Heart left ventricle (tissue), 13 donors: ENCODE measurements around the gene MPG.

ENCODE experiments used
- POLR2A ChIP-seq, 2 donors: fragments of 450-650 bp; IDR thresholded peaks; one replicate each; pipeline ENCODE4 v1.6.1; 2017; ENCODE audit warnings: antibody characterized with exemption in 2 of 2, mild to moderate bottlenecking in 2 of 2, moderate library complexity in 2 of 2
- TF ChIP-seq, protein P1 (sequence below), 12 donors: fragments of 200-600 bp; sonication (generic) in 4 of 12; IDR thresholded peaks; one replicate each; pipeline versions ENCODE4 v1.5.0 to v1.8.0; 2018 to 2022; ENCODE audit warnings: antibody characterized with exemption in 12 of 12, mild to moderate bottlenecking in 5 of 12
- donor health status: ischemic (EF 13 %, LVEDD 7.1; RV severe dilation, severe dysfunction).
- donor health status: DM: no; HTN: yes; CAD: no.
- donor health status: DM: no; HTN: no; CAD: no.
- donor health status: ischemic (EF 25% LVEDD 6.9; RV normal size, moderate dysfunction).
- donor health status: ischemic (EF 25% LVEDD 5.7; RV mildly dilated, moderate dysfunction).
- donor health status: ischemic (EF 35%, LVEDD 5.7; RV mildly dilated, moderate dysfunction).
- donor health status: nonischemic (EF 11% LVEDD 7.7; RV severe dilation, severe dysfunction).
- donor health status: DM: yes; HTN: yes; CAD: no.
- donor health status: PGD.
- donor health status: ischemic (EF 29% LVEDD 5.4; RV normal size, mild dysfunction).
- donor health status: nonischemic (EF 23%, LVEDD 6.1; RV moderate dilation, normal function).

DNA sequence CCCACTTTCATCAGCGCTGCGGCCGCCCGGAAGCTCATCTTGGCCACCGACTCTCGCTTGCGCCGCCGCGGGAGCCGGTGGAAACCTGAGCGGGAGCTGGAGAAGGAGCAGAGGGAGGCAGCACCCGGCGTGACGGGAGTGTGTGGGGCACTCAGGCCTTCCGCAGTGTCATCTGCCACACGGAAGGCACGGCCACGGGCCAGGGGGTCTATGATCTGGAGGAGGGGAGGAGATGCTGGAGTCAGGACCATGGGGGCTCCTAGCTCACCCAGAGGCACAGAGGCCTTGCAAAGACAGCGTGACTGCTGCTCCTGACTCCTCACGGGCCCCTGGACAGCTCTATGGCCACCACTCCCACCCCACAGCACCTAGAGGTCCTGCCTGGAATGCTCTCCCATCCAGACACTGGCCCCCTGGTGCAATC, 15.0 kb upstream of the MPG start:
- TF ChIP-seq, protein P1, sequence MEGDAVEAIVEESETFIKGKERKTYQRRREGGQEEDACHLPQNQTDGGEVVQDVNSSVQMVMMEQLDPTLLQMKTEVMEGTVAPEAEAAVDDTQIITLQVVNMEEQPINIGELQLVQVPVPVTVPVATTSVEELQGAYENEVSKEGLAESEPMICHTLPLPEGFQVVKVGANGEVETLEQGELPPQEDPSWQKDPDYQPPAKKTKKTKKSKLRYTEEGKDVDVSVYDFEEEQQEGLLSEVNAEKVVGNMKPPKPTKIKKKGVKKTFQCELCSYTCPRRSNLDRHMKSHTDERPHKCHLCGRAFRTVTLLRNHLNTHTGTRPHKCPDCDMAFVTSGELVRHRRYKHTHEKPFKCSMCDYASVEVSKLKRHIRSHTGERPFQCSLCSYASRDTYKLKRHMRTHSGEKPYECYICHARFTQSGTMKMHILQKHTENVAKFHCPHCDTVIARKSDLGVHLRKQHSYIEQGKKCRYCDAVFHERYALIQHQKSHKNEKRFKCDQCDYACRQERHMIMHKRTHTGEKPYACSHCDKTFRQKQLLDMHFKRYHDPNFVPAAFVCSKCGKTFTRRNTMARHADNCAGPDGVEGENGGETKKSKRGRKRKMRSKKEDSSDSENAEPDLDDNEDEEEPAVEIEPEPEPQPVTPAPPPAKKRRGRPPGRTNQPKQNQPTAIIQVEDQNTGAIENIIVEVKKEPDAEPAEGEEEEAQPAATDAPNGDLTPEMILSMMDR (IDR thresholded peaks at IDR 0.05) = no peak
- TF ChIP-seq POLR2A (IDR thresholded peaks at IDR 0.05) = no peak
